ENCODE data around the gene YIPF4.
A peak's percentile ranks its signal among the peaks of the same experiment; 100 is the strongest.
"Not testable (repeated sequence)": the region's sequence is repeated elsewhere in the genome, so short reads cannot be mapped to it uniquely, and the experiment has no call there.

Gene YIPF4

DNA sequence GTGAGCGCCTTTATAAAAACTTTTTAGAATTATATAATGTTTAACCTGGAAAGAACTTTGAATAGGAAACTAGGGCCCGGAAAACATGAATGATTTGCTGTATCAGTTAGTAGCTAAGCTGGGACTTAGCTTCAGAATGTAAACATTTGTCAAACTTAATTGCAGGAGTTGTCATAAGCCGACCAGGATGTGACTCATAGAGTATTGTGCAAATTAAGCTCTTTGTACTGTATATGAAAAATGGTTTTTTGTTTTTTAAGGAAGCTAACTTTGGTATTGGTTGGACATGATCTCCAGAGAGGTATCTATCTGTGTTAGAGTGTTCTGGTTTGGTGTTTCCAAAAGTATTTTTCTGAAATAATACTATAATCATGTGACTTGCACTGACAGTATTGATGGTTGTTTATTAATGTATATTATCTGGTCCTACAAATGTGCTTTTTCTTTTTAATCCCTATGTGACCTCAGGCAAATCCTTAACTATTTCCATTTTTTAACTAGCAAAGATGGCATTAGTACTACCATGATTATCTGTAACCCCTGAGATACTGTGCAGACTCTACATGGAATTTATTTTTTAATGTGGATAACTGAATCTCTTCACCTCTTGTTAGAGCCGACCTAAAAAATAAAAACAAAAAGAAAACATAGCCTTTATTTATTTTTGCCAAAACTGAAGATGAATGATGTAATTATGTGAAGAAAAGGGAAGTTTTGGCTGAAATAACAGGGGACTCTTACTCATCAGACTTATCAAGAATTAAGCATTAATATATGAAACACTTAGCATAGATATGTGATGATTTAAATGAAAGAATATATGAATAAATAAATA is 11.7 kb downstream of the YIPF4 start:
- DNase-seq = peak in 1 of 3 experiments; percentile 8

GRCh38 chr2:32290000-32290339 is 12.3 kb downstream of the YIPF4 start:
- no peak for DNase-seq

DNA sequence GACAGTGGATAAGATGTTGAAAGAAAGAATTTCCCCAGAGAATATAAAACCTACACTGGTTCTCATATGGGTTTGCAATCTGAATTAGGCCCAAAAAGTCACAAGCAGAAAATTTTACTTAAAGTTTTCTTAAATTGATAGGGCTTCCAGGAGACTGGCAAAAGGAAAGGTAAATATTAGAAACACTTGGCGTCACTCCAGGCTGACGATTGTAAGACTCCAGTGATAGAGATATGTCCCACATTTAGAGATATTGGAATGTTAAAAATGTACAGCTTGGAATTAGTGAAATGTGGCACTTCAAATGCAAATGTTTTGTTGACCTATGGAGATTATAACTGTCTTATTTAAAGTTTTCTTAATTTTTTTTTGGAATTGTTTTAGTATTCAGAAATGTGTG is 14.0 kb downstream of the YIPF4 start:
- no peak for DNase-seq

GRCh38 chr2:32293493-32293892 is 15.8 kb downstream of the YIPF4 start:
- DNase-seq = not testable (repeated sequence)

GRCh38 chr2:32293966-32294562 is 16.4 kb downstream of the YIPF4 start:
- DNase-seq = not testable (repeated sequence)

DNA sequence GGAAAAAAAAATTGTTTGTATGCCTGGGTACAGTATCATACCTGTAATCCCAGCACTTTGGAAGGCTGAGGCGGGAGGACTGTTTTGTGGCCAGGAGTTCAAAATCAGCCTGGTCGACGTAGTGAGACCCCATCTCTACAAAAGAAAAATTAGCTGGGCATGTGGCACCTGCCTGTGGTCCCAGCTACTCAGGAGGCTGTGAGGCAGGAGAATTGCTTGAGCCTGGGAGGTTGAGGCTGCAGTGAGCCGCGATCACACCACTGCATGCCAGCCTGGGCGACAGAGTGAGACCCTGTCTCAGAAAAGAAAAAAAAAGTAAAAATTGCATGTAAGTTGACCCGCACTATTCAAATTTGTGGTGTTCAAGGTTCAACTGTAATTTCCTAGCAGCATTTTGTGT is 32.9 kb downstream of the YIPF4 start:
- DNase-seq = no peak

DNA sequence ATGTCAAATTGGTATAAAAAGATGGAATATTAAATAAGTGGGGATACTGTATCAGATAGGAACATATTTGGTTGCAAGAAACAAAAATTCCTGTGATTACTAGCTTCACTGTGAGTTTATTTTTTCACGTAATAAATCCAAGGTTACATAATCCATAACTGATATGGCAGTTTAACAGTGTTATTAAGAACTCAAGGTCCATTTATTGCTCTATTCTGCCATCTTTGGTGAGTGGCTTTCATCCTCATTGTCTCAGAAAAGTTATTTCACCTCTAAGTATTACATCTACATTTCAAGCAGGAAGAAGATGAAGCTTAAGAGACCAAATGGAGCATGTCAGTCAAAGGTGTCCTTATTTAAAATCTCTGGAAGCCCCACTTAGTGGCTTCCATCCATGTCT is 37.2 kb downstream of the YIPF4 start:
- DNase-seq = no peak

GRCh38 chr2:32328679-32329078 is 51.0 kb downstream of the YIPF4 start:
- DNase-seq = not testable (repeated sequence)

- not testable (repeated sequence) for DNase-seq
Observed at GRCh38 chr2:32329180-32329980, 51.7 kb downstream of the YIPF4 start.

DNA sequence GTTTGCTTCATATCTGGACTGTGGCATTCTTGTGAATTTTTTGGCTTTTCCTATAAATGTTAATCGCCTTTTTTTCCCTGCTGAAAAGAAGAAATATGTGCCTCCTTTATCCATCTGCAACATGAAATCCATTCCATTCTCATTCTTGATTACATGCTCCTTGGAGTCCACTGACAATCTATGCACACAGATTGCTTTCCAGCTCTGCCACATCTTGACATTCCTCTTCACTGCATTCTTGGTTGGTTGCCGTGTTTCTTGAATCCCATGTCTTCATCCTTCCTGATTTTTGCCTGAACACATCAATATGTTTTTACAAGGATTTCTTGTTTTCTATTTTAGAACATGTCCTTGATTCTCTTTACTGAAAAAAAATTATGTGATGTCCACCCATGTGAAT is 52.4 kb downstream of the YIPF4 start:
- no peak for DNase-seq

DNA sequence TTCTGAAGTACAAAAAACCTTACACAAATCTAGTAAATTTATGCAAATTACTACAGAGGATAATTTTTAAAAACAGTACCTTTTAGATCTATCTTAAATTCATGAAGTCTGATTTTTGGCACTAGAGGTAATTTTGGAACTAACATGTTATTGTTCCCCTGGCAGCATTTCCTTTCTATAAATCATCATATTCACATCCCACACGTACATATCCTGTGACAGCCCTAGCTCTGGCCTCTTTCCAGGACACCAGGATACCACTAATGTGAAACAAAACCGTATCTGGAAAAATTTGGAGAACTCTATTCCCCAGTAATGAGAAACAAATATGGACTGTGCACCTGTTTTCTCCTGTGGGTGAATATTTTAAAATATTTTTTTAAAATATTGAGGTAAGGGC is 65.1 kb downstream of the YIPF4 start:
- no peak for DNase-seq

GRCh38 chr2:32350797-32351196 is 73.1 kb downstream of the YIPF4 start:
- not testable (repeated sequence) for DNase-seq

- DNase-seq = peak in 1 of 3 experiments; percentile 55
Observed at GRCh38 chr2:32355976-32356680, 78.4 kb downstream of the YIPF4 start.

GRCh38 chr2:32356681-32357317 is 79.1 kb downstream of the YIPF4 start, which contains the start of gene BIRC6:
TSS of gene BIRC6 (plus strand) at chr2:32357023. CDS start at chr2:32357162, 139 bp downstream.
- DNase-seq = peak; percentile 96 to 99 (median 99)

DNA sequence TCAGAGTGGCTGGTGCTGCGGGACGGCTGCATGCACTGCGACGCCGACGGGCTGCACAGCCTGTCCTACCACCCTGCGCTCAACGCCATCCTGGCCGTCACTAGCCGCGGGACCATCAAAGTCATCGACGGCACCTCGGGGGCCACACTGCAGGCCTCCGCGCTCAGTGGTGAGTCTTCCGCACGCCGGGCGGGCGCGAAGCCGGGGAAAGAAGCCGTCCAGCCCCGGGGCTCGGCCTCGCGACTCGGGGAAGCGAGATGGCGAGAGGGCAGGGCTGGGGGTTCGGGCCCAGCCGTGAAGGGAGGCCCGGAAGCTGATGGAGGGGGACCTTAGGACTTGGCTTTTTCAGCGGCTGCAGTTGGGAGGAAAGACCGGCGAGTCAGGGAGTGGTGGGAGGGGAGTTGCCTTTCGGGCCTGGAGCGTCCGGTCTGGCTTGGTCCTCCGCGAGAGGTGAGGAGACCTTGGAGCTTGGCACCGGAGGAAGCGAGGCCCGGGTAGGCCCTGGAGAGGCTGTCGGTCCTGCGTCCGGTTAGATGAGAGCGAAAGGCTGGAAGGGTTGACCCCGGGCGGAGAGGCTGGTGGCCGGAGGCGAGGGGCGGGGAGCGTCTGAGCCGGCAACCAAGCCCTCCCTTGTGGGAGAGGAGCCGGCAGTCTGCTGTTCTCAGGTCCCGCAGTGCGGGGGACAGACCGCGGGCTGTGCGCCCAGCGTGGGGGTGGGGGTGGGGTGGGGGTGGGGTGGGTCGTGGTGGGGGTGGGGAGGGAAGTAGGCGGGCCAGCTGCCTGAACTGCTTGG is 79.8 kb downstream of the YIPF4 start:
- peak in 1 of 3 experiments; percentile 78 for DNase-seq

DNA sequence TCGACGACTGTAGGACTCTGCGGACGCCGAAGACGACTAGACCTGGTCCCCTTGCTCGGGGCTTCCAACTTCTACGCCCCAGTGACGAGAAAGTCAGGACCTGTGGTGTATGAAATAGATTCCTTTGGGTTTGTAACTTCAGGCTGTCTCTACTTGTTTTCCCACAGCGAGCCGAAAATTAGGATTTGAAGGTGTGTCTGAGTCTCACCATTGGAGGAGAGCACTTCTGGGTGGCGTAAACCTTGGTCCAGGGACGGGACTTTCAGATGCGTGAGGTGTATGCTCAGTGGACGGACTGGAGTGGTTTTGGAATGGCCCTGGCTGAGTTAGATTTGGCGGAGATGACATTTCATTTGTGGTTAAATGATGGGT is 80.4 kb downstream of the YIPF4 start:
- peak in 2 of 3 experiments; percentile 37 to 68 for DNase-seq

GRCh38 chr2:32360416-32360815 is 82.7 kb downstream of the YIPF4 start:
- DNase-seq = no peak

- not testable (repeated sequence) for DNase-seq
Observed at GRCh38 chr2:32362997-32363396, 85.3 kb downstream of the YIPF4 start.

GRCh38 chr2:32363597-32363996 is 85.9 kb downstream of the YIPF4 start:
- no peak for DNase-seq

DNA sequence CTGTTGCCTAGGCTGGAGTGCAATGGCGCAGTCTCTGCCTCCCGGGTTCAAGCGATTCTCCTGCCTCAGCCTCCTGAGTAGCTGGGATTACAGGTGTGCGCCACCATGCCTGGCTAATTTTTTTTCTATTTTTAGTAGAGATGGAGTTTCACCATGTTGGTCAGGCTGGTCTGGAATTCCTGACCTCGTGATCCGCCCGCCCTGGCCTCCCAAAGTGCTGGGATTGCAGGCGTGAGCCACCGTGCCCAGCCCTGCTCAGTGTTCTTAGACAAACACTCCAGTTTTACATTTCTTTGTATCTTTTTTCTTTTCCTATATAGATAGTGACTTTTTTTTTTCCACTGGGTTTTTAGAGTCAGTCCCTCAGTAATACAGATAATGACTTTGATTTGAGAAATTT is 86.6 kb downstream of the YIPF4 start:
- DNase-seq = not testable (repeated sequence)

DNA sequence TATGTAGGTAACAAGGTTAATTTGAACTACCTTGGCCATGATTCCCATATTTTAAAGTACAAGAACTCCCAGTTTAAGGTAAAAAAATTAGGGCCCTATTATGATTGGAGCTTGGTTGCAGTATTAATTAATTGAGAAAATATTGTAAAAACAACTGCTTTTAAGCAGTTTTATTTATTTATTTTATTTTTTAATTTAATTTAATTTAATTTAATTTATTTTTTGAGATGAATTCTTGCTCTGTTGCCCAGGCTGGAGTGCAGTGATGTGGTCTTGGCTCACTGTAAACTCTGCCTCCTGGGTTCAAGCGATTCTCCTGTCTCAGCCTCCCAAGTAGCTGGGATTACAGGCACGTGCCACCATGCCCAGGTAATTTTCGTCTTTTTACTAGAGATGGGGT is 88.0 kb downstream of the YIPF4 start:
- not testable (repeated sequence) for DNase-seq
